DOHH2 (cell line): ENCODE results near the gene CENPA.
"Not testable (repeated sequence)": the region's sequence is repeated elsewhere in the genome, so short reads cannot be mapped to it uniquely, and the experiment has no call there.

ENCODE experiments used
- H3F3A ChIP-seq: fragments of 200-600 bp; sonication (generic), shearing (Covaris generic); 2 replicates; pipeline ENCODE4 v1.6.0; 2016; ENCODE audit warnings: antibody characterized with exemption, mild to moderate bottlenecking; ENCODE audit not compliant: control insufficient read depth, insufficient read depth
- H3K27ac ChIP-seq: fragments of 200-600 bp; sonication (generic); 2 replicates; pipeline ENCODE4 v1.5.1; 2014; ENCODE audit warnings: low read depth, mild to moderate bottlenecking, low read length, moderate library complexity
- H3K27me3 ChIP-seq: fragments of 200-600 bp; sonication (generic); 2 replicates; pipeline ENCODE4 v1.6.1; 2014; ENCODE audit warnings: mild to moderate bottlenecking, low read length, mixed read lengths; ENCODE audit not compliant: control insufficient read depth
- H3K36me3 ChIP-seq: fragments of 200-600 bp; sonication (generic); 2 replicates; pipeline ENCODE4 v1.6.1; 2014; ENCODE audit warnings: mild to moderate bottlenecking, low read length, moderate library complexity, mixed read lengths; ENCODE audit not compliant: control insufficient read depth
- H3K4me1 ChIP-seq: fragments of 200-600 bp; sonication (generic); 2 replicates; pipeline ENCODE4 v1.6.1; 2014; ENCODE audit warnings: mild to moderate bottlenecking, low read length, mixed read lengths; ENCODE audit not compliant: control insufficient read depth
- H3K4me2 ChIP-seq: fragments of 200-600 bp; sonication (generic); 2 replicates; pipeline ENCODE4 v1.6.0; 2014; ENCODE audit warnings: mild to moderate bottlenecking, low read length, moderate library complexity
- H3K4me3 ChIP-seq: fragments of 200-600 bp; sonication (generic); 2 replicates; pipeline ENCODE4 v1.5.1; 2014; ENCODE audit warnings: mild to moderate bottlenecking, low read length, mixed read lengths
- H3K79me2 ChIP-seq: fragments of 200-600 bp; sonication (generic); 2 replicates; pipeline ENCODE4 v1.6.1; 2014; ENCODE audit warnings: mild to moderate bottlenecking, low read length, mixed read lengths; ENCODE audit not compliant: control insufficient read depth
- H3K9me2 ChIP-seq: fragments of 200-600 bp; sonication (generic); replicated peaks from 2 replicates; pipeline ENCODE4 v1.6.1; 2014; ENCODE audit warnings: mild to moderate bottlenecking, low read length, mixed read lengths; ENCODE audit not compliant: control insufficient read depth
- H3K9me3 ChIP-seq: fragments of 200-600 bp; sonication (generic); 2 replicates; pipeline ENCODE4 v1.6.1; 2014; ENCODE audit warnings: antibody characterized with exemption, low read length, mixed read lengths; ENCODE audit not compliant: control insufficient read depth, insufficient read depth
- H4K20me1 ChIP-seq: fragments of 200-600 bp; sonication (generic); 2 replicates; pipeline ENCODE4 v1.6.0; 2014; ENCODE audit warnings: low read depth, mild to moderate bottlenecking, antibody characterized with exemption, low read length, moderate library complexity; ENCODE audit not compliant: control insufficient read depth, insufficient read depth
- CTCF ChIP-seq: fragments of 200-600 bp; sonication (generic); IDR thresholded peaks from one replicate; pipeline ENCODE4 v1.5.1; 2014; ENCODE audit warnings: antibody characterized with exemption, mild to moderate bottlenecking, low read depth, low read length; ENCODE audit not compliant: poor library complexity, severe bottlenecking
- EZH2phosphoT487 ChIP-seq: fragments of 200-600 bp; sonication (generic); IDR thresholded peaks from 2 replicates; pipeline ENCODE4 v1.6.1; 2017; ENCODE audit warnings: borderline replicate concordance, mild to moderate bottlenecking, antibody characterized with exemption, low read length, moderate library complexity, mixed read lengths

CENPA gene

GRCh38 chr2:26812731-26813130, 26.9 kb downstream of the CENPA start:
- H3K4me2 ChIP-seq: no peak overlapping the region
- no peaks in the 10 kb centered on the region for H3K4me1 ChIP-seq
- no peaks in the 10 kb centered on the region for H3K36me3 ChIP-seq
- H3K9me2 ChIP-seq: no peaks in the 10 kb centered on the region
- H3F3A ChIP-seq: no peaks in the 10 kb centered on the region
- no peaks in the 10 kb centered on the region for H3K79me2 ChIP-seq
- no peaks in the 10 kb centered on the region for H3K9me3 ChIP-seq
- H4K20me1 ChIP-seq: no peaks in the 10 kb centered on the region
- no peak overlapping the region for H3K4me3 ChIP-seq
- no peak overlapping the region for H3K27ac ChIP-seq
- TF ChIP-seq EZH2phosphoT487: no peak
- TF ChIP-seq CTCF: no peak
- H3K27me3 ChIP-seq: peaks cover 13% of the 10 kb centered on the region; the same call in 1 of the 2 replicates

- H3K36me3 ChIP-seq, H3K9me2 ChIP-seq, H3K9me3 ChIP-seq, H3F3A ChIP-seq, H3K79me2 ChIP-seq, H3K4me3 ChIP-seq, H3K4me1 ChIP-seq, H4K20me1 ChIP-seq, H3K27ac ChIP-seq, H3K4me2 ChIP-seq: not testable (repeated sequence)
- peaks cover 13% of the 10 kb centered on the region; the same call in 1 of the 2 replicates for H3K27me3 ChIP-seq
Measured at GRCh38 chr2:26814072-26814765, 28.4 kb downstream of the CENPA start.

- TF ChIP-seq CTCF (no peak), EZH2phosphoT487 (no peak)
- Histone ChIP-seq H3K9me2 (no peaks in the 10 kb centered on the region), H3F3A (no peaks in the 10 kb centered on the region), H3K36me3 (no peaks in the 10 kb centered on the region), H3K4me2 (no peak overlapping the region), H4K20me1 (no peaks in the 10 kb centered on the region), H3K4me1 (no peaks in the 10 kb centered on the region), H3K27ac (no peak overlapping the region), H3K9me3 (no peaks in the 10 kb centered on the region), H3K4me3 (no peak overlapping the region), H3K27me3 (no peaks in the 10 kb centered on the region), H3K79me2 (no peaks in the 10 kb centered on the region)
Measured at GRCh38 chr2:26816893-26817292, 31.0 kb downstream of the CENPA start.

- Histone ChIP-seq H3K9me3 (no peaks in the 10 kb centered on the region), H3K27me3 (no peaks in the 10 kb centered on the region), H3F3A (no peaks in the 10 kb centered on the region), H3K9me2 (no peaks in the 10 kb centered on the region), H3K4me1 (no peaks in the 10 kb centered on the region), H4K20me1 (no peaks in the 10 kb centered on the region), H3K79me2 (no peaks in the 10 kb centered on the region), H3K27ac (no peak overlapping the region), H3K4me2 (no peak overlapping the region), H3K4me3 (no peak overlapping the region), H3K36me3 (no peaks in the 10 kb centered on the region)
- TF ChIP-seq EZH2phosphoT487 (no peak), CTCF (no peak)
Measured at GRCh38 chr2:26818255-26818654, 32.4 kb downstream of the CENPA start.
